ENCODE measurements around the gene EPB41L2.

The EPB41L2 gene

DNA sequence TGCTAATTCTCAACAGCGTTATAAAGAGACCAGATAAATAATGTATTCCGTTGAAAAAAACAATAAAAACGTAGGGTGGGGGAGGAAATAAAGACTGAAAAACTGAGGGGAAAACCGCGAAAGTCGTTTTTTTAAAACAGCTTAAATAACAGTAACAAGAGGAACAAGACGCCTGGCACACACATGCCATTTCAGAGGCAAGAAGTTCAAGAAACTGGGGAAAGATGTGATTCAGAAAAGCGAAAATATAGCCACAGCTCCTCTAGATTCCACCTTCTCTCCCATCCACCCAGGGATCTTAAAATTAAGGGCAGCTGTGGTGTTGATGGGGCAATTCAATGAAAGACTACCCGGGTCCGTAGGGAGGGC, 1.3 kb downstream of the EPB41L2 start:
- DNase-seq = no peak
- ATAC-seq = no peak

GRCh38 chr6:131061041-131061750, 1.8 kb downstream of the EPB41L2 start:
- no peak for ATAC-seq
- DNase-seq = no peak

GRCh38 chr6:131060311-131060710, 2.7 kb downstream of the EPB41L2 start:
- DNase-seq = no peak
- no peak for ATAC-seq

DNA sequence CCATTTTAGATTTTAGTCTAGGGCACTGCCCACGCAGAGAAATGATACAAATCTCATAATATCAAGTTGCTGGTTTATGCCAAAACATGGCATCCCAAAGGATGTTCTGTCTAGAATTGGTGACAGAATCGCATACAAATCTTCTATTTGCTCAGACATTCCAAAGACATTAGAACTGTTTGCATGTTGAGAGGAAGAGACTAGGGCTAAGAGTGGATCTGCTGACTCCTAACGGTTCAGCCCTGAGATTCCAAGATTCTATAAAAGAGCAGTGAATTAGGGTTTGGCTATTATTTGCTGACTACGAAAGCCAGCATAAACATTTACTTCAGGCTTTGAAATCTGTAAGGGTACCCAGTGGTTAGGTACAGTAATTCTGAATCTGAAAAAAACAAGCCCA, 3.6 kb downstream of the EPB41L2 start:
- no peak for DNase-seq
- ATAC-seq = no peak

- ATAC-seq (no peak), DNase-seq (no peak)
These were observed 4.8 kb downstream of the EPB41L2 start for GRCh38 chr6:131058236-131058635.

DNA sequence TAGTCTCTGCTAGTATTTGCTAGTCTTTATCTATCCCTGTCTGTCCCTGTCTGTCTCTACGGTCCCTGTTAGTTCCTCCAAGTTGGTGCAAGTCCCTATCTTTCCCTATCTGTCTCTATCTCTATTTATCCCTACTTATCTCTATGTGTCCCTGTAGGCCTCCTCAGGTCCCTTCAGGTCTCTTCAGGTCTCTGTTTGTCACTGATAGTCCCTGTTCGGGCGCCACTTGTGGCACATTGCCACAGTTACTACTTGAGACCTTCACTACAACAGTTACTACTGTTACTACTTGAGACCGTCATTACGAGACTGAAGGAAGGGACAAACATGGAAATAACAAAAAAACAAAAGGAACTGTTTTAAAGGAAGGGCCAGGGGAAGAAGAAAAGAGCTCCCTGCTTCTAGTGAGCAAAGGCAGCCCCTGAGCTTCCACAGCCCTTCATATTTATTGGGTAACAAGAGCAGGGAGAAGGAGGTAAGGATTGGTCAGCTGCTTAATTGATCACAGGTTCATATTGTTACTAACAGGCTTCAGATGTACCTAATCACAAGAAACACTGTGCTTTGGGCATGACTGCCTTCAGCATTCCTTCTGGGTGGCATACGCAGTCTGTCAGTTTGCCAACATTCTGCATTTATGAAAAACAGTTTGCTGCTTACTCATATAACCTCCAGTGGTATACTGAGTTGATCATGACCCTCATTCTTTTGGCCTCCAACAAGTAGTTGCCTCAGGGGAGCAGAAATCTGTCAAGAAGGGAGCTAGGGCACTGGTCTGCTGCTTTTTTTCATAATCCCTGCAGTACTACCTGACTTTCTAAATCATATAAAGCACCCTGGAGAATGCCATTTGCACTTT, 8.4 kb downstream of the EPB41L2 start:
- ATAC-seq (no peak), DNase-seq (no peak)

- ATAC-seq = no peak
- DNase-seq = no peak
These were observed 9.4 kb downstream of the EPB41L2 start for GRCh38 chr6:131053546-131054240.

DNA sequence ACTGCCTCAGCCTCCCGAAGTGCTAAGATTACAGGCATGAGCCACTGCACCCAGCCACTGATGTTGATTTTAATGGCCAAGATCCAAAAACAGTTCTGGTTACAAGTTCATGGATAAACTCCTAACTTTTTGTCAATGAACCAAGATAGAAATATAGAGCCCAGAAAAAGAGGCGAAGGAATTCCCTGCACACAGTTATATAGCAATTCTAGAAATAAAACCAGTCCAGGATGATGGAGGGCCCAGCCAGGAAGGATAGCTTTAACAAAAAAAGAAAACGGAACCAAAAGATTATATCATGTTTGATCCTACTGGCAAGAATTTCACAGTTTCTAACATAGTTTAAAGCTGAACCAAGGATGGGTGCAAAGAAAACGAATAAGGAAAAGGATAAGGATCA, 10.9 kb downstream of the EPB41L2 start:
- no peak for DNase-seq
- no peak for ATAC-seq

- no peak for DNase-seq
These were observed 11.7 kb downstream of the EPB41L2 start for GRCh38 chr6:131051341-131051740.

DNA sequence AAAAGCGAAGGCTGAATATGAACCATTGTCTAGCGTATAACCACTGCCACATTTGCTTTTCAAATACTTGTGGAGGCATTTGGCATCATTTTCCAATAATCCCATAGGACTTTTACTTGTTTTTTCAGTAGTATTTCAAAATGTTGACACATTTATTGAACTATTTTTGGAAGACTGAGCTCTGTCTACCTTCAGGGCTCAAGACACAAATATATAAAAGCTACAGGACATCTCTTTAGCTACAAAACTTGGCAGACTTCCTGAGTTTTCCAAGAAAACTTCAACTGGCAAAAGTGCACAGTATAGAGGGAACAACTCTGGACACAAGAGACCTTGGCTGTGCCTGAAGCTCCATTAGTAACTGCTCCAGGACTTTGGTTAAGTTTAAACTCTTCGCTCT, 13.4 kb downstream of the EPB41L2 start:
- ATAC-seq (no peak), DNase-seq (no peak)

More at GRCh38 chr6:131051341-131051740, 11.7 kb downstream of the EPB41L2 start:
- ATAC-seq = no peak

DNA sequence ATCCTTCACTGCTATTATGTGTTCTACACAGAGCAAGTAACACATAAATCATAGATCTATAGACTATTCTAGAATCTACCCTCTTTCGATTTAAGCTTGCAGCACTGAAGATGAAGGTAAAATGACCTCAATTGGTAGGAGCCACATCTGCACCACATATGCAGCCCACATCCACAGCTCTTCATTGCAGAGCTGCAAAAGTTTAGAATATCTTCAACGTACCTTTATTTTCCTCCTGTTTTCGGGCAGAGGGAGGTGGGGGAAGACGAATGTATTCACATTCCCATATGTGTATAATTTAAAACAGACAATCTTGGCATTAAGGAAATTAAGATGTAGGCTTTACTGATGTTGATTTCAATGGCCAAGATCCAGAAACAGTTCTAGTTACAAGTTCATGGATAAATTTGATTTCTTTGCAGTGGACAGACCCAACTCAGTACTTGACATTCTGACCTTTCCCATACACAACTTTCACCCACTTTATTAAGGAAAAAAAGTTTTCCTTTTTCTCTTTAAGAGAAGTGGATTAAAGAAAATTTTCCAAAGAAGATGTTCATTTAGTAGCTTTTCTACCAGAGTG, 14.0 kb downstream of the EPB41L2 start:
- DNase-seq (no peak), ATAC-seq (no peak)

- DNase-seq = no peak
- no peak for ATAC-seq
These were observed 14.6 kb downstream of the EPB41L2 start for GRCh38 chr6:131048459-131048858.

DNA sequence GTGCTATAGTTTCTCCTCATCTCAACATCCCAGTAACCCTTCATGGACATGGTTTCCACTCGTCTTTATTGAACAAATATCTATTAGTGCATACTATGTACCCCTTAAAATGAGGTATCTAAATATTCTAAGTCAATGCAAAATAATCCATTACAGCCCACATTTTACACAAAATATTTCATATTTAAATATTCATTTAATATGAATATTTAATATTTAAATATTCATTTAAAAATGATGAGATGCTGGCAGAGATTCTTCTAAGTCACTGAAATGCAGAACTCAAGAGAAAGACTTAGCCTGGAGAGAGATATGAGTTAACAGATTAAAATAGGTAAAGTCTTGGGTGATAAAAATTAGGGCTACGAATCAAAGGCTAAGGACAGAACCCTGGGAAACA, 17.9 kb downstream of the EPB41L2 start:
- DNase-seq = no peak
- no peak for ATAC-seq

- ATAC-seq (no peak), DNase-seq (no peak)
These were observed 19.1 kb downstream of the EPB41L2 start for GRCh38 chr6:131043902-131044447.

DNA sequence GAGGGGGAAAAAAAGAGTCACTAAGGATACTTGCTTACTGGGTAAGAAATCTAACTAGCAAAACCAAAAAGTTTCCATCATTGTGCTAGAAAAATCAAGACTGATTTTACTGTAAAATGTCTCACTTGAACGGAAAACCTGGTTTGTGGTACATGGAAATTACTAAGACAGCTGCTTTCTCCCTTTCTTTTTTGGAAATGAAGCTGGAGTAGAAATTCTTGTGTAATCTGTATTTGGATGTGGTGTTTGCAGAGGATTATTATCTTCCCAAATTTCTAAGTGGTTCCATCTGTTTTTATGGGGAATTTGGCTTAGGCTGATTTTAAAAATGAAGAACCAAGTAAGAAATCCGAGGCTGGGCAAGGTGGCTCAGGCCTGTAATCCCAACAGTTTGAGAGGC, 20.4 kb downstream of the EPB41L2 start:
- ATAC-seq (no peak), DNase-seq (no peak)

DNA sequence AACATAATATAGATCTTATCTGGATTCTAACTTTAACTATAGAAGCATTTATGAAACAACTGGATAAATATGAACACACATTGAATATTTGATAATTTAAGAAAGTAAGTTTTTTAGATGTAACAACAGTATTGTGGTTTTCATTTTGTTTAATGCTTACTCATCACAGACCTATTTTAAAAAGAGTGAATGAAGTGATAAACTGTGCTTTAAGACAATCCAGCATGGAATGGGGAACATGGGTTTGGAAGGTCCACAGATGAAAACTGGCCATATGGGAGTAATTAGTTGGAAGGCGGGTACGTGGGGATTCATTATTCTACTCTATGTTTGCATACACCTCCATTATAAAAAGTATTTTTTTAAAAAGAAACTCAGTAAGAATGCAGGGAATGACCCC, 21.2 kb downstream of the EPB41L2 start:
- ATAC-seq = no peak
- DNase-seq = no peak

DNA sequence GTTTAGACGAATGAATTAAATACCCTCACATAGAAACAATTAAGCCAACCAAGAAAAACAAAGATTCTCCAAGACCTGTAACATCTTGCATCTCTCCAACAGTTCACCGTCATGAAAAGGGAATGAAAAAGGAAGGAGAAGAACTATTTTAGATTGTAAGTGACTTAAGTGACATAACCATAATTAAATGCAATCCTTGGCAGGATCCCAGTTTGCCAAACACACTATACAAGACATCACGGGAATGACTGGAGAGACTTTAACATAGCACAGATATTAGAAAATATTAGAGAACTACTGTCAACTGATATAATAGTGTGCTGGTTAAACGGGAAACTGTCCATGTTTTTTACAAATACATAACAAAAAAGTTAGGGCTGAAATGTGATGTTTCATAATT, 22.2 kb downstream of the EPB41L2 start:
- DNase-seq (no peak), ATAC-seq (no peak)

- no peak for ATAC-seq
- no peak for DNase-seq
These were observed 23.7 kb downstream of the EPB41L2 start for GRCh38 chr6:131039345-131039680.

GRCh38 chr6:131038597-131039344, 24.3 kb downstream of the EPB41L2 start:
- DNase-seq = no peak
- ATAC-seq = no peak

- ATAC-seq (no peak), DNase-seq (no peak)
These were observed 25.7 kb downstream of the EPB41L2 start for GRCh38 chr6:131037194-131037897.

DNA sequence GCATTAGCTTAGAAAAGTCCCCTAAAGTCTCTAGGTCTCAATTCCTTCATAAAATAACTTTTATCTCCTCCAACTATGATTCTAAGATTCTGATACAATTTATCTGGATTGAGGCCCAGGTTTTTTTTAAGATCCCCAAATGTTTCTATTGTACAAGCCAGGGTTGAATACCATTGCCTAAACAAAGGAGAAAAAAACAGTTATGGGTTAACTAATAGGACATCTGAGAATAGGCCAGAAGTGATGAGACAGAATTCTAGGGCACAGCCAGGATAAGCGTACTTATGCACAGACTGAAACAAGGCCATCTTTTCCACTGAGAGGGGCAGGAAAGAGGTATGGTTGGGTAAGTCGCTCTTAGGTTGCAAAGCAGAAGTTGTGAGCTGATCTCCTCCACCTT, 26.4 kb downstream of the EPB41L2 start:
- ATAC-seq (no peak), DNase-seq (no peak)
